Measurements from ENCODE around the gene ANXA11.
A peak's percentile ranks its signal among the peaks of the same experiment; 100 is the strongest.
"Not testable (repeated sequence)": the region's sequence is repeated elsewhere in the genome, so short reads cannot be mapped to it uniquely, and the experiment has no call there.

The ANXA11 gene

GRCh38 chr10:80205477-80206276 is at the start of gene ANXA11:
ANXA11 (minus strand) TSS chr10:80205537; CDS start chr10:80172861, 32,676 bp downstream.
- DNase-seq, result peak; percentile 79

- not testable (repeated sequence) for DNase-seq
Measured at GRCh38 chr10:80254726-80255125, 49.4 kb upstream of the ANXA11 start.

GRCh38 chr10:80253963-80254271 is 48.6 kb upstream of the ANXA11 start:
- DNase-seq, result not testable (repeated sequence)

- no peak for DNase-seq
Measured at GRCh38 chr10:80253266-80253962, 48.1 kb upstream of the ANXA11 start.

GRCh38 chr10:80252296-80252887 is 47.1 kb upstream of the ANXA11 start:
- DNase-seq, result no peak

GRCh38 chr10:80251703-80252280 is 46.5 kb upstream of the ANXA11 start:
- not testable (repeated sequence) for DNase-seq

GRCh38 chr10:80250399-80250798 is 45.1 kb upstream of the ANXA11 start:
- not testable (repeated sequence) for DNase-seq

GRCh38 chr10:80249906-80250305 is 44.6 kb upstream of the ANXA11 start:
- not testable (repeated sequence) for DNase-seq

- DNase-seq, result not testable (repeated sequence)
Measured at GRCh38 chr10:80247611-80248010, 42.3 kb upstream of the ANXA11 start.

- not testable (repeated sequence) for DNase-seq
Measured at GRCh38 chr10:80244371-80244770, 39.0 kb upstream of the ANXA11 start.

GRCh38 chr10:80242341-80242740 is 37.0 kb upstream of the ANXA11 start:
- not testable (repeated sequence) for DNase-seq

GRCh38 chr10:80236457-80236856 is 31.1 kb upstream of the ANXA11 start:
- not testable (repeated sequence) for DNase-seq

- not testable (repeated sequence) for DNase-seq
Measured at GRCh38 chr10:80234331-80235235, 29.2 kb upstream of the ANXA11 start.

- DNase-seq, result not testable (repeated sequence)
Measured at GRCh38 chr10:80233871-80234270, 28.5 kb upstream of the ANXA11 start.

GRCh38 chr10:80226723-80227122 is 21.4 kb upstream of the ANXA11 start:
- not testable (repeated sequence) for DNase-seq

- DNase-seq, result not testable (repeated sequence)
Measured at GRCh38 chr10:80223031-80223419, 17.7 kb upstream of the ANXA11 start.

GRCh38 chr10:80218878-80219277 is 13.5 kb upstream of the ANXA11 start:
- not testable (repeated sequence) for DNase-seq

GRCh38 chr10:80214368-80214982 is 9.1 kb upstream of the ANXA11 start:
- DNase-seq, result not testable (repeated sequence)

- DNase-seq, result not testable (repeated sequence)
Measured at GRCh38 chr10:80212535-80213115, 7.3 kb upstream of the ANXA11 start.

GRCh38 chr10:80211786-80212185 is 6.4 kb upstream of the ANXA11 start:
- no peak for DNase-seq

GRCh38 chr10:80210259-80210658 is 4.9 kb upstream of the ANXA11 start:
- DNase-seq, result no peak
